Adrenal gland (tissue), 5 donors: ENCODE results near the gene DKC1.

Source experiments
- CTCF ChIP-seq, 6 experiments: fragments of 450-650 bp in 4 of 6; fragments of 200-600 bp in 2 of 6; sonication (generic) in 1 of 6; IDR thresholded peaks; 1 replicate in 5 of 6; 2 replicates in 1 of 6; pipeline versions ENCODE4 v1.5.1 to v1.8.0; 2016 to 2021; ENCODE audit warnings: antibody characterized with exemption in 6 of 6, mild to moderate bottlenecking in 2 of 6, moderate library complexity in 1 of 6
- POLR2A ChIP-seq, 2 donors: fragments of 450-650 bp; IDR thresholded peaks; one replicate each; pipeline ENCODE4 v1.6.1; 2017; ENCODE audit warnings: antibody characterized with exemption in 2 of 2, mild to moderate bottlenecking in 2 of 2, moderate library complexity in 1 of 2
- donor health status: DM: no; HTN: no; CAD: no.

GRCh38 chrX:154815274-154815818, 52.7 kb downstream of the DKC1 start:
- no peak for TF ChIP-seq CTCF (IDR thresholded peaks at IDR 0.05)
- TF ChIP-seq POLR2A (IDR thresholded peaks at IDR 0.05) = no peak
